ENCODE data around the gene BCAS3.
"Not testable (repeated sequence)": the region's sequence is repeated elsewhere in the genome, so short reads cannot be mapped to it uniquely, and the experiment has no call there.

BCAS3 gene

DNA sequence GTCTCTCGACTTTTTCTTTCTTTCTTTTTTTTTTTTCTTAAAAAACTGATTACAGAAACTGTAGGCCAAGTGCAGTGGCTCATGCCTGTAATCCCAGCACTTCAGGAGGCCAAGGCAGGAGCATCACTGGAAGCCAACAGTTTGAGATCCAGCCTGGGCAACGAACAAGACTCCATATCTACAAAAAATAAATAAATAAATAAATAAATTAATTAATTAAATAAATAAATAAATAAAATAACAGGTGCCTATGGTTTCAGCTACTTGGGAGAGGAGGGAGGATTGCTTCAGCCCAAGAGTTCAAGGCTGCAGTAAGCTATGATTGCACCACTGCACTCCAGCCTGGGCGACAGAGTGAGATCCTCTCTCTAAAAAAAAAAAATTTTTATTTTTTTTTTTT is 679.4 kb downstream of the BCAS3 start:
- not testable (repeated sequence) for DNase-seq

GRCh38 chr17:61359513-61359912 is 681.9 kb downstream of the BCAS3 start:
- DNase-seq, result not testable (repeated sequence)

GRCh38 chr17:61360318-61360943 is 682.8 kb downstream of the BCAS3 start:
- DNase-seq, result no peak

DNA sequence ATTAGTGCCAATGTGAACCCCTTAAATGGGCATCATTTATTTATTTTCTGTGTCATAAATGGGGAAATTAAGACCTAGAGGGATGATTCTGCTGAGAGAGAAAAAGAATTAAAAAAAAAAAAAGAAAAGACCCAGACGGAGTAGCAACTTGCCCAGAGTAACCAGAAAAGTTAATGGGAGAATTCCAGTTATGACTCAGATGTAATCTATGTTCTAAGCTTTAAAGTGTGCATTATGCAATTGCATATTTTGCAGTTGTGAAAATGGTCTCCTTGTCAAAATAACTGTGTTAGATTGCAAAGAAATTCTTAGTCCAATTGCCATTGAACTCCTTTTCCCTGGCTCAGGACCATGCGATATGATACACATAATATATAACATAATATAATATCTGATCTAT is 683.4 kb downstream of the BCAS3 start:
- no peak for DNase-seq

DNA sequence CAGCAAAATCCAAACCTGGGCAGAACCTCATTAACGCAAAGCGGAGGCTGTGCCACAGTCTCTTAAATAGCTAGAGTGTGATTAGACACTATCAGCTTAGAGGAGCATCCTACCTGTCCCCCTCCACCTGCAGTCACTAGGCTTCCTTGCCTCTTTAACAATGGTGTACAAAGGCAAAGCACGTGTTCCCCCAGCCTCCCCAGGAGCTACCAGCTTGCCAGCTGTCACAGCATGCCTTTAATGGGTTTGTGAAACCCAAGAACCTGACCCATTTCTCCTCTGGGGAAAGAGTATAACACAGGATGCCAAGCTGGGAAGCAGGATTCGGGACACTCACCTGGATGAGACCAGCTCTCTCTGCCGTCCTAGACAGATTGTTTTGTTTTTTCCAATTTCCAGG is 684.7 kb downstream of the BCAS3 start:
- DNase-seq, result no peak

- no peak for DNase-seq
These were observed 685.4 kb downstream of the BCAS3 start for GRCh38 chr17:61362852-61363600.

GRCh38 chr17:61363601-61364462 is 686.2 kb downstream of the BCAS3 start:
- DNase-seq, result no peak

GRCh38 chr17:61364463-61364846 is 686.8 kb downstream of the BCAS3 start:
- no peak for DNase-seq

- no peak for DNase-seq
These were observed 688.5 kb downstream of the BCAS3 start for GRCh38 chr17:61366076-61366714.

- no peak for DNase-seq
These were observed 689.2 kb downstream of the BCAS3 start for GRCh38 chr17:61366715-61367413.

DNA sequence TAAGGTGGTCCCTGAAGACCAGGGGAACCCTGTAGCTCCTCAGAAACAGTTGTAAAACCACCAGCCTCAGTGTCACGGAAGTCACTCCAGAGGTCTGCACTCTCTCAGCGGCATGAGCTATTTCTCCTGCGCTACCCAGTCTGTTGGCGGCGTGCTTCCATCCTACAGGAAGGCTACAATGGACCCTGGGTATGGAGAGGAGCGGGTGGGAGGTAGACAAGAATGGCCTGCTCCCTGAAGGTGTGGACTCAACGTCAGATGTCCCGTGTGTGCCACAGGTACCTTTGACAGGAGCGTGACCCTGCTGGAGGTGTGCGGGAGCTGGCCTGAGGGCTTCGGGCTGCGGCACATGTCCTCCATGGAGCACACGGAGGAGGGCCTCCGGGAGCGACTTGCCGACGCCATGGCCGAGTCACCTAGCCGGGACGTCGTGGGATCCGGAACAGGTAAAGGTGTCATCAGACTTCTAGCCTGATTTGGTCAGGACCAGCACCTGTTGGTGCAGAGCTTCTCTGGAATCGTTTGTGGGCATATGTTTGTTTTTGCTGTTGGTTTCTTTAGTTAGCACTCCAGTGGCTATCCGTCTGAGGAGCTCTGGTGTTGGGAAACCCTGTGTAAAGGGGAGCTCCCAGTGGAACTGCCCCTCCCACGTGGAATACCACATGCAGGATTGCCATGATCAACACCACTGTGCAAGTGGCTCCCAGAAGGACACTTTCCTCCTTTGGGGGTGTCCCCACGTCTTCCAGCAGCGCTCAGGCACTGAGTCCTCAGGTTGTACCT is 690.6 kb downstream of the BCAS3 start:
- DNase-seq, result no peak

DNA sequence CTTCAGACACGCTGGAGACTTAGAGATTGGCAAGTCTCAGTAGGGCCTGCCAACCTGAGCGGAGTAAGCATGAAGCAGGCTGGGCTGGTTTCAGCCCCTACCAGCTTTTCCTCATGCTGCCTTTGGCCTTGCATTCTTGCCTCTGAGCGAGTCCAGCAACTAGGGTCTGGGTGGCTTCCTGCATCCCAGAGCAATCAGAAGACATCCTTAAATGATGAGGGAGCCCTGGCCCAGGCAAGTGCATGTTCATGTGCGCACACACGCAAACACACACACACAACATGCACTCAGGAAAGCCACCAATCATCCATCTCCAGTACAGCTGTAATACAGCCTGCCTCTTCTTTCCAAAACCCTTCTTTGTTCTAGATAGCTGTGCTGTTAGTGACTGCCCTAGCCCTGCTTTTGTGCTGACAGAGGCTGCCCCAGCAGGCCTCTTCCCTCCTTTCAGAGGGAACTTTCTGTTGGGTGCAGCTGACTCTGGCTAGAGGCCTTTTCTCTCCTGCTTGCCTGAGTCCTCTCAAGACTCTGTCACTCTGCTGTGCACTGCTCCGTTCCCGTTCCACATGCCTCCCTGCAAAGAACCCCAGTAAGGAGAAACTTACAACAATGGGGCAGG is 691.3 kb downstream of the BCAS3 start:
- no peak for DNase-seq

GRCh38 chr17:61369751-61370150 is 692.1 kb downstream of the BCAS3 start:
- DNase-seq, result no peak

- no peak for DNase-seq
These were observed 693.5 kb downstream of the BCAS3 start for GRCh38 chr17:61371179-61371578.

GRCh38 chr17:61371606-61372005 is 694.0 kb downstream of the BCAS3 start:
- DNase-seq, result no peak

- no peak for DNase-seq
These were observed 694.8 kb downstream of the BCAS3 start for GRCh38 chr17:61372436-61372835.

DNA sequence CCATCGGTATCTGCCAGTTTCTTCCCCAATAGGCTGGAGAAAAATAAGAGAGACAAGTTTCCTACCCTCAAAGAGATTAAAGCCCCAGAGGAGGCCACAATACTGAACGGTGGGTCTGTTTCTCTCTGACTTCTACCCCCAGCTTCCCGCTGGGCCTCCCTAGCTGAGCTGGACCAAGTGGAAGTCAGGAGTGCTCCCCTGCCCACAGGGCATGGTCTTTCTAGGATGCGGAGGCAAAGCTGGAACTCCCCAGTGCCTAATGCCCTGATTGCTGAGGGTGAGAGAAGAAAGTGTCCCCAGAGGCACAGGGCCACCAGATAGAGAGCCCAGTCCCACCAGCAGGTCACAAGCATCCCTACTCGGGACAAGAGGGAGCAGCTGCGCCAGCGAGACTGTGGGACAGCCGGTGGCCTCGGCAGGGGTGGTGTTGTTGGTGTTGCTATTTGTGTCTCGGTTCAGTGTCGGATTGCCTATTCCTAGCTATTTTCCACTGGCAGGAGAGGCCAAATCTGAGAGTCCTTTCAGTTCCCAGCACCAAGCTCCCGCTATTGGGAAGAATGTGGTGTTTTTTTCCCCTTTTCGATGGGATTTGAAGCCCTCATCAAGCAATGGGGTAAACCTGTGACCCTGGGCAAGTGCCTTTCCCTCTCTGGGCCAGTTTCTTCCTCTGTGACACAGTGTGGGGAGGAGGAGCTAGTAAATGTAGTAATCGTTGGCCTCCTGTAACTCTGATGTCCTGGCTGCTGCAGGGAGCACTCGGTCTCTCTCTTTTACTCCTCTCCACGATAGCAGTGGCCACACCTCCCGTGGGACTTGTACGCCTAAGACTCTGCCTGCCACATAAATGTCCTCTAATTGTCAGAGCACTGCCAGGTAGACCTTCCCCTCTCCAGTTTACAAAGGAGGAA is 699.5 kb downstream of the BCAS3 start:
- no peak for DNase-seq

DNA sequence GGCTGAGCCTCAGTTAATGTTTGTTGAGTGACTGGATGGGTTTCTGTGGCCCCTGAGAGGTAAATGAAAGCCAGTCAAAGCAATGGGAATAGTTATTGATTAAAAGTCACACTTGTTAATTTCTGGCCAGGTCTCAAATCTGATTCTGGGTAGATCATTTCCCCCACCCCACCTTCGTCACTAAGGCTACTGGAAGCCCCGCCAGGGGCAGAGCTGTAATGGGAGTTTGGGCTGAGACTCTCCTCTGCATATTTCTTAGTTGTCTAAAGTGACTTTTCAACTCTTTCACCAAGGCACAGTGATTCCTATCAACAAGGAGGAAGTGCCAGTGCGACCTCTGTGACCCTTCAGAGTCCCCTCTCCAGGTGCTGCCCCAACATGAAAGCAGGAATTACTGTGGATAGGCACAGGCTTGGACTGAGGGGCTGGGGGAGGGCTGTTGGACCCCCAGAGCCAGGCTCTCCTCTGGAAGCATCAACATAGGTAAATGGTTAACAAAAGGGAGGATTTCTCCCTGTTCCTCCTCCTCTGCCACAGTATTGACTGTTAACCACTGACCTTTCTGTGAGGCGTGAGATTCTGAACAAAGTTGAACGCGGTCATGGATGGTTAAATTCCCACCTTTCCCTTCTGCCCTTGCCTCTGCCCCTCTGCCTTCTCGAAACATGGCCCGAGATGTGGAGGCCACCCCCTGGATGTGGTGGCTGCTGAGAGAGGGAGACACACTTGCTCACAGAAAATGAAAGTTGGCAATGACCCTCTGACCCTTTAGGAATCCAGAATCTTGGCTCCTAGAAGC is 701.2 kb downstream of the BCAS3 start:
- DNase-seq, result no peak

Measured in stimulated activated CD4-positive, alpha-beta T cell treated with anti-CD3 and anti-CD28 coated beads, Interleukin-2, amount 100 ng/mL, for 24 hours (primary cell).